WTC11 (cell line): ENCODE data around the gene PLA2G2D. TPM values are rescaled to one million over a fixed set of nuclear protein-coding genes. Genes with fewer than 3 reads are reported as not detected.

Experiments used
- ATAC-seq: fragments of 200-7000 bp; cut with Tn5 transposase; 2 replicates; pipeline ENCODE4 v1.10.0; 2021; ENCODE audit warnings: mild to moderate bottlenecking, moderate library complexity
- CTCF ChIA-PET: fragments of 300-600 bp; sonication (Branson Sonifier 250); formaldehyde crosslinking; loops from one replicate; lab custom pipeline; 2021; ENCODE audit warnings: antibody characterized with exemption; lab: Charles Lee
- POLR2A ChIA-PET: fragments of 350-600 bp; sonication (Branson Sonifier 250); formaldehyde crosslinking; loops from one replicate; lab custom pipeline; 2021; ENCODE audit warnings: antibody characterized with exemption; lab: Charles Lee
- DNase-seq: peaks from one replicate; pipeline ENCODE4 v3.0.0; 2021; ENCODE audit warnings: low spot score
- H3K27ac Mint-ChIP-seq: 2 replicates; pipeline ENCODE4 v1.8.0; 2021; ENCODE audit warnings: mixed read lengths
- H3K27me3 Mint-ChIP-seq: 2 replicates; pipeline ENCODE4 v1.8.0; 2021; ENCODE audit warnings: low read depth, mild to moderate bottlenecking, moderate library complexity, mixed read lengths
- H3K36me3 Mint-ChIP-seq: 2 replicates; pipeline ENCODE4 v1.8.0; 2021; ENCODE audit warnings: mixed read lengths
- H3K4me1 Mint-ChIP-seq: 2 replicates; pipeline ENCODE4 v1.8.0; 2022; ENCODE audit warnings: mixed read lengths
- H3K4me3 Mint-ChIP-seq: 2 replicates; pipeline ENCODE4 v1.8.0; 2021; ENCODE audit warnings: mild to moderate bottlenecking, moderate library complexity, mixed read lengths
- H3K9me3 Mint-ChIP-seq: 2 replicates; pipeline ENCODE4 v1.8.0; 2021; ENCODE audit warnings: mixed read lengths
- ATF1 ChIP-seq: sonication (generic); formaldehyde crosslinking; IDR thresholded peaks from 2 replicates; pipeline ENCODE4 v1.8.1; 2023; ENCODE audit warnings: mild to moderate bottlenecking, moderate library complexity, missing genetic modification reagents
- CBFB ChIP-seq: sonication (generic); formaldehyde crosslinking; IDR thresholded peaks from 2 replicates; pipeline ENCODE4 v1.8.1; 2022; ENCODE audit warnings: mild to moderate bottlenecking, low read depth, missing genetic modification reagents
- ELF4 ChIP-seq: sonication (generic); formaldehyde crosslinking; IDR thresholded peaks from 2 replicates; pipeline ENCODE4 v1.8.1; 2022; ENCODE audit warnings: low read depth, mild to moderate bottlenecking, moderate library complexity, missing genetic modification reagents
- EMX1 ChIP-seq: fragments of 250-450 bp; sonication (Bioruptor Pico); IDR thresholded peaks from 2 replicates; pipeline ENCODE4 v1.8.0; 2021; ENCODE audit warnings: mild to moderate bottlenecking
- FOXK1 ChIP-seq: sonication (generic); formaldehyde crosslinking; IDR thresholded peaks from 2 replicates; pipeline ENCODE4 v1.8.0; 2022; ENCODE audit warnings: mild to moderate bottlenecking, moderate library complexity, missing genetic modification reagents
- GTF2I ChIP-seq: fragments of 250-450 bp; sonication (Bioruptor Pico); conservative IDR thresholded peaks from 2 replicates; pipeline ENCODE4 v1.4.0; 2021; ENCODE audit warnings: mild to moderate bottlenecking
- JAZF1 ChIP-seq: fragments of 250-450 bp; sonication (Bioruptor Pico); IDR thresholded peaks from 2 replicates; pipeline ENCODE4 v1.9.0; 2021; ENCODE audit warnings: moderate library complexity, mild to moderate bottlenecking, inconsistent platforms
- KAT7 ChIP-seq: sonication (generic); formaldehyde crosslinking; IDR thresholded peaks from 2 replicates; pipeline ENCODE4 v1.8.1; 2023; ENCODE audit warnings: missing genetic modification reagents, mild to moderate bottlenecking, borderline replicate concordance
- RORB ChIP-seq: fragments of 250-450 bp; sonication (Bioruptor Pico); IDR thresholded peaks from 2 replicates; pipeline ENCODE4 v1.9.0; 2021; ENCODE audit warnings: mild to moderate bottlenecking
- TCF7 ChIP-seq: sonication (generic); formaldehyde crosslinking; IDR thresholded peaks from 2 replicates; pipeline ENCODE4 v1.8.0; 2022; ENCODE audit warnings: mild to moderate bottlenecking, low read depth, missing genetic modification reagents, moderate library complexity
- ZNF219 ChIP-seq: sonication (generic); formaldehyde crosslinking; IDR thresholded peaks from 2 replicates; pipeline ENCODE4 v1.8.0; 2023; ENCODE audit warnings: missing genetic modification reagents, mild to moderate bottlenecking, borderline replicate concordance
- ZNF317 ChIP-seq: sonication (generic); formaldehyde crosslinking; IDR thresholded peaks from 2 replicates; pipeline ENCODE4 v1.8.1; 2023; ENCODE audit warnings: low read depth, mild to moderate bottlenecking, moderate library complexity, missing genetic modification reagents, borderline replicate concordance
- ZNF396 ChIP-seq: fragments of 250-450 bp; sonication (Bioruptor Pico); IDR thresholded peaks from 2 replicates; pipeline ENCODE4 v1.8.0; 2021; ENCODE audit warnings: mild to moderate bottlenecking, moderate library complexity, borderline replicate concordance
- ZNF416 ChIP-seq: fragments of 250-450 bp; sonication (Bioruptor Pico); IDR thresholded peaks from 2 replicates; pipeline ENCODE4 v1.9.0; 2021; ENCODE audit warnings: mild to moderate bottlenecking, inconsistent platforms
- total RNA-seq: library from RNA; stranded (reverse); gene quantifications from 3 replicates; pipeline ENCODE4 v1.2.3, GENCODE V29; 2021
- TF ChIP-seq, protein P1 (sequence below): fragments of 250-450 bp; sonication (Bioruptor Pico); IDR thresholded peaks from 2 replicates; pipeline ENCODE4 v1.9.0; 2021; ENCODE audit warnings: mild to moderate bottlenecking
- TF ChIP-seq, protein P2 (sequence below): sonication (generic); formaldehyde crosslinking; IDR thresholded peaks from 2 replicates; pipeline ENCODE4 v1.8.1; 2023; ENCODE audit warnings: mild to moderate bottlenecking, missing genetic modification reagents
- TF ChIP-seq, protein P3 (sequence below): fragments of 250-450 bp; sonication (Bioruptor Pico); IDR thresholded peaks from 2 replicates; pipeline ENCODE4 v1.9.0; 2021; ENCODE audit warnings: mild to moderate bottlenecking, borderline replicate concordance

The PLA2G2D gene
- total RNA-seq, 1 experiment from 2014 or later: not detected

DNA sequence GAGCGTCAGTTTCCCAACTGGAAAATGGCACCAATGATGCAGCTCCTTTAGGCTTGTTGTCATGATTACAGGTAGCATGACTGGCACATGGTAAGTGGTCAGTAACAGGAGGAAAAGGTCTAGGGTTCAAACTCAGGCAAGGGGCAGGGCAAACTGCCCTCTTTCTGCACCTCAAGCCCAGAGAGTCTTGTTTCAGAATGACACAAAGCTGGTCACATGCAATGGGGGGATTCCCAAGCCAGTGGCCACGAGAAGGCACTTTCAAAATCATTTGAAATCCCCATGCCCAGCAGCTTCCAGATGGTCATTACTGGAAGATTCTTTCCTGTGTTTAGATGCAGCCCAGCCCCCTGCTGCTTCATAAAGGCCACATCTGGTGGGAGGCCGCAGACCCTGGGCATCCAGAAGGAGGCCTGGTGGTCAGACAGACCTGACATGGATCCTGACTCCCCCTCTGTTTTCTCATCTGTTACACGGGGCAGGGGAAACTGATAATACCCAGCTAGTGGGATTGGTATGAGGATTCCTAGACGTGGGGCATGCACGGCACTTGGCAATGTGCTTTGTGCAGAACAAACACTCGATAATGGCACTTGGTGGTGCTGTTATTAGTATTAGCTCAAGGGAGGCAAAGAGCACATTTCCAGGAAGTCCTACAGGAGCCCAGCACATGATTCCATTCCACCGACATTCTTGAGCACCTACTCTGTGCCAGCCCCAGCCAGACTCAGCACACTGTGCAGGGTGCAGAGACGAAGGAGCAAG is 6.9 kb upstream of the PLA2G2D start:
- POLR2A ChIA-PET: no interaction called here
- peaks cover 9% of the 10 kb centered on the region; the same call in 1 of the 2 replicates for H3K36me3 Mint-ChIP-seq
- H3K27ac Mint-ChIP-seq: no peak overlapping the region
- CTCF ChIA-PET: interaction anchor here (0.9 kb wide), 1 partner anchor 27 kb away, joined by 4 read pairs; no protein-coding TSS in a partner anchor
- DNase-seq: no peak
- H3K9me3 Mint-ChIP-seq: peaks cover 11% of the 10 kb centered on the region
- TF ChIP-seq ZNF396 (CRISPR knock-in tag) (no peak), ELF4 (CRISPR knock-in tag) (no peak), KAT7 (CRISPR knock-in tag) (no peak), ZNF416 (CRISPR knock-in tag) (no peak)
- TF ChIP-seq, all 79 proteins: peak for 0
- H3K4me1 Mint-ChIP-seq: no peaks in the 10 kb centered on the region
- H3K27me3 Mint-ChIP-seq: no peaks in the 10 kb centered on the region; the same call in 1 of the 2 replicates
- H3K4me3 Mint-ChIP-seq: no peak overlapping the region
- ATAC-seq: no peak

DNA sequence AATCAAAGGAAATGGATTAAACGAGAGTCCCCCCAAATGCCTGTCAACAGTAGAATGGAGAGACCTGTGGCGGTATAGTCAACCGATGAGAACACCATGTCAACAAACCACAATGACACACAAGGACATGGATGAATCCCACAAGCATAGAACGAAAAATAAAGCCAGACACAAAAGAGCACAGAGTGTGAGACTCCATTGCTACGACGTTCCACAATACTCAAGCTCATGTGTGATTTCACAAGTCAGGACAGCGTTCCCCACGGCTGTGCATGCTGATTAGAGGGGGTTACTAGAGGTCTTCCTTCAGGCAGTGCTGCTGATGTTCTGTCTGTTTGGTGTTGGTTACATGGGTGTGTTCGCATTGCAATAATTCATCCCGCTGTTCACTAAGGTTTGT is 5.8 kb upstream of the PLA2G2D start:
- peaks cover 6% of the 10 kb centered on the region; the same call in 1 of the 2 replicates for H3K36me3 Mint-ChIP-seq
- H3K4me1 Mint-ChIP-seq: no peaks in the 10 kb centered on the region
- H3K27ac Mint-ChIP-seq: no peak overlapping the region
- ATAC-seq: no peak
- no peak overlapping the region for H3K4me3 Mint-ChIP-seq
- H3K27me3 Mint-ChIP-seq: no peaks in the 10 kb centered on the region; the same call in 1 of the 2 replicates
- TF ChIP-seq RORB (CRISPR knock-in tag): no peak
- ChIA-PET POLR2A (no interaction called here), CTCF (interaction anchor here (1.2 to 2.1 kb wide), 2 partner anchors 27 to 150 kb away, joined by 5 to 7 read pairs; no protein-coding TSS in a partner anchor)
- H3K9me3 Mint-ChIP-seq: peaks cover 6% of the 10 kb centered on the region
- DNase-seq: no peak

DNA sequence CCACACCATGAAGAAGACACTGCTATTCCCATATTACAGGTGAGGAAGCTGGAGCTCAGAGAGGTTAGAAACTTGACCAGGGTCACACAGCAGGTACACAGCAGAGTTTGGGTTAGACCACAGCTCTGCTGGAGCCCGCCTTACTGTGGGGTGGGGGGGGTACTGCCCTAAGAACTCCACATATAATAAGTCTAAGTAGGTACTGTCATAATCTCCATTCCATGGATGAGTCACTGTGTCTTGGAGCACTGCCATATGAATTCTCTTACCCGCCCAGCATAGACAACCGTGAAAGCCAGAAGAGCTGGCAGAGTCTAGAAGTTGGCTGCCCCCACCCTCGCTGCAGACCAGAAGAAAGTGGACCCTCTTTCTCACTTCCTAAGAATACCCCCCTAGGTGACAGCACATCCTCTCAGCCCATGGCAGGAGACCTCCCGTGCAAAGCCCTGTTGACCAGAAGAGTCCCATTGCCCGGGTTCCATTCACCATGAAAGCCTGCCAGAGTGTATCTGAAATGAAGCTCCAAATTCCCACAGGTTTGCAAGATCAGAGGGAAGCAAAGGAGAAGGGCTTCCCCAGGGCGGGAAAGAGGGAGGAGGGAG is 5.2 kb upstream of the PLA2G2D start:
- no peak overlapping the region for H3K27ac Mint-ChIP-seq
- H3K36me3 Mint-ChIP-seq: peaks cover under 1% of the 10 kb centered on the region; the same call in 1 of the 2 replicates
- ATAC-seq: no peak
- H3K27me3 Mint-ChIP-seq: no peaks in the 10 kb centered on the region; the same call in 1 of the 2 replicates
- POLR2A ChIA-PET: no interaction called here
- TF ChIP-seq, protein P1, sequence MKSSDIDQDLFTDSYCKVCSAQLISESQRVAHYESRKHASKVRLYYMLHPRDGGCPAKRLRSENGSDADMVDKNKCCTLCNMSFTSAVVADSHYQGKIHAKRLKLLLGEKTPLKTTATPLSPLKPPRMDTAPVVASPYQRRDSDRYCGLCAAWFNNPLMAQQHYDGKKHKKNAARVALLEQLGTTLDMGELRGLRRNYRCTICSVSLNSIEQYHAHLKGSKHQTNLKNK (CRISPR knock-in tag): no peak
- TF ChIP-seq CBFB (CRISPR knock-in tag): no peak
- TF ChIP-seq, all 79 proteins: peak for 0
- Mint-ChIP-seq H3K9me3 (peaks cover under 1% of the 10 kb centered on the region), H3K4me3 (no peak overlapping the region), H3K4me1 (no peaks in the 10 kb centered on the region)
- CTCF ChIA-PET: interaction anchor here (1.2 to 2.1 kb wide), 2 partner anchors 27 to 150 kb away, joined by 5 to 7 read pairs; no protein-coding TSS in a partner anchor
- DNase-seq: no peak

DNA sequence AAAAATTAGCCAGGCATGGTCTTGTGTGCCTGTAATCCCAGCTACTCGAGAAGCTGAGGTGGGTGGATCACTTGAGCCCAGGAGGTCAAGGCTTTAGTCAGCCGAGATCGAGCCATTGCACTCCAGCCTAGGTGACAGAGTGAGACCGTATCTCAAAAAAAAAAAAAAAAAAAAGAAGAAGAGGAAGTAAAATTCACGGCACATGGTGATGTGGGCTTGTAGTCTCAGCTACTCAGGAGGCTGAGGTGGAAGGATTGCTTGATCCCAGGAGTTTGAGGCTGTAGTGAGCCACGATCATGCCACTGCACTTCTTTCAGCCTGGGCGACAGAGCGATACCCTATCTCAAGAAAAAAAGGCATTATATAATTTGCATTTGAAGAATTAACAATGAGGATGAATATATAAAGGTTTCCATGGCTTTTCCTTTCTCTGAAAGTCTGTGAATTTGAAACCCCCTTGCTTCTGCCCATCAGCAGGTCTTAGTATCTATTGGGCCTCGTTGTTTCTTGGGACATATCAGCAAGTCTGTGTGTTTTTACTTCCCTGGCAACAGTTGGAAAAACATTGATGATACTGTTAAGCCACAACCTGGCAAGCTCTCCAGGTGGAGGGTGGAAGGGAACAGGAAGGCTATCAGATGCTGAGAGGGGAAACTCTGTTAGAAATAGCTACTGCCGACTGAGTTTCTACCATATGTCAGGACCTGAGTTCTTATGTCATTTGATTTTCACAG is 4.6 kb upstream of the PLA2G2D start:
- Mint-ChIP-seq H3K4me1 (no peaks in the 10 kb centered on the region), H3K36me3 (no peaks in the 10 kb centered on the region), H3K4me3 (no peak overlapping the region), H3K27ac (no peak overlapping the region), H3K27me3 (no peaks in the 10 kb centered on the region; the same call in 1 of the 2 replicates), H3K9me3 (no peaks in the 10 kb centered on the region)
- ChIA-PET CTCF (interaction anchor here (1.2 to 2.1 kb wide), 2 partner anchors 28 to 149 kb away, joined by 5 to 7 read pairs; no protein-coding TSS in a partner anchor), POLR2A (no interaction called here)
- ATAC-seq (no peak), DNase-seq (no peak)
- TF ChIP-seq CBFB (CRISPR knock-in tag) (no peak), GTF2I (CRISPR knock-in tag) (no peak), ATF1 (CRISPR knock-in tag) (no peak), KAT7 (CRISPR knock-in tag) (no peak), EMX1 (CRISPR knock-in tag) (no peak), ZNF219 (CRISPR knock-in tag) (no peak), FOXK1 (no peak), JAZF1 (CRISPR knock-in tag) (no peak), TCF7 (CRISPR knock-in tag) (no peak), ZNF317 (CRISPR knock-in tag) (no peak)
- TF ChIP-seq, protein P1 (CRISPR knock-in tag): no peak
- TF ChIP-seq, protein P2, sequence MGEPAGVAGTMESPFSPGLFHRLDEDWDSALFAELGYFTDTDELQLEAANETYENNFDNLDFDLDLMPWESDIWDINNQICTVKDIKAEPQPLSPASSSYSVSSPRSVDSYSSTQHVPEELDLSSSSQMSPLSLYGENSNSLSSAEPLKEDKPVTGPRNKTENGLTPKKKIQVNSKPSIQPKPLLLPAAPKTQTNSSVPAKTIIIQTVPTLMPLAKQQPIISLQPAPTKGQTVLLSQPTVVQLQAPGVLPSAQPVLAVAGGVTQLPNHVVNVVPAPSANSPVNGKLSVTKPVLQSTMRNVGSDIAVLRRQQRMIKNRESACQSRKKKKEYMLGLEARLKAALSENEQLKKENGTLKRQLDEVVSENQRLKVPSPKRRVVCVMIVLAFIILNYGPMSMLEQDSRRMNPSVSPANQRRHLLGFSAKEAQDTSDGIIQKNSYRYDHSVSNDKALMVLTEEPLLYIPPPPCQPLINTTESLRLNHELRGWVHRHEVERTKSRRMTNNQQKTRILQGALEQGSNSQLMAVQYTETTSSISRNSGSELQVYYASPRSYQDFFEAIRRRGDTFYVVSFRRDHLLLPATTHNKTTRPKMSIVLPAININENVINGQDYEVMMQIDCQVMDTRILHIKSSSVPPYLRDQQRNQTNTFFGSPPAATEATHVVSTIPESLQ (CRISPR knock-in tag): no peak
- TF ChIP-seq, protein P3, sequence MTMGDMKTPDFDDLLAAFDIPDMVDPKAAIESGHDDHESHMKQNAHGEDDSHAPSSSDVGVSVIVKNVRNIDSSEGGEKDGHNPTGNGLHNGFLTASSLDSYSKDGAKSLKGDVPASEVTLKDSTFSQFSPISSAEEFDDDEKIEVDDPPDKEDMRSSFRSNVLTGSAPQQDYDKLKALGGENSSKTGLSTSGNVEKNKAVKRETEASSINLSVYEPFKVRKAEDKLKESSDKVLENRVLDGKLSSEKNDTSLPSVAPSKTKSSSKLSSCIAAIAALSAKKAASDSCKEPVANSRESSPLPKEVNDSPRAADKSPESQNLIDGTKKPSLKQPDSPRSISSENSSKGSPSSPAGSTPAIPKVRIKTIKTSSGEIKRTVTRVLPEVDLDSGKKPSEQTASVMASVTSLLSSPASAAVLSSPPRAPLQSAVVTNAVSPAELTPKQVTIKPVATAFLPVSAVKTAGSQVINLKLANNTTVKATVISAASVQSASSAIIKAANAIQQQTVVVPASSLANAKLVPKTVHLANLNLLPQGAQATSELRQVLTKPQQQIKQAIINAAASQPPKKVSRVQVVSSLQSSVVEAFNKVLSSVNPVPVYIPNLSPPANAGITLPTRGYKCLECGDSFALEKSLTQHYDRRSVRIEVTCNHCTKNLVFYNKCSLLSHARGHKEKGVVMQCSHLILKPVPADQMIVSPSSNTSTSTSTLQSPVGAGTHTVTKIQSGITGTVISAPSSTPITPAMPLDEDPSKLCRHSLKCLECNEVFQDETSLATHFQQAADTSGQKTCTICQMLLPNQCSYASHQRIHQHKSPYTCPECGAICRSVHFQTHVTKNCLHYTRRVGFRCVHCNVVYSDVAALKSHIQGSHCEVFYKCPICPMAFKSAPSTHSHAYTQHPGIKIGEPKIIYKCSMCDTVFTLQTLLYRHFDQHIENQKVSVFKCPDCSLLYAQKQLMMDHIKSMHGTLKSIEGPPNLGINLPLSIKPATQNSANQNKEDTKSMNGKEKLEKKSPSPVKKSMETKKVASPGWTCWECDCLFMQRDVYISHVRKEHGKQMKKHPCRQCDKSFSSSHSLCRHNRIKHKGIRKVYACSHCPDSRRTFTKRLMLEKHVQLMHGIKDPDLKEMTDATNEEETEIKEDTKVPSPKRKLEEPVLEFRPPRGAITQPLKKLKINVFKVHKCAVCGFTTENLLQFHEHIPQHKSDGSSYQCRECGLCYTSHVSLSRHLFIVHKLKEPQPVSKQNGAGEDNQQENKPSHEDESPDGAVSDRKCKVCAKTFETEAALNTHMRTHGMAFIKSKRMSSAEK (CRISPR knock-in tag): no peak
